Mesenchymal stem cell (in vitro differentiated cells and primary cell): ENCODE results near the gene NLRP1.
A peak's percentile ranks its signal among the peaks of the same experiment; 100 is the strongest.

ENCODE experiments used
- DNase-seq: peaks from one replicate; pipeline ENCODE4 v3.0.0-alpha.2; 2013
- H2AFZ ChIP-seq: one replicate; pipeline ENCODE4 v1.6.1; 2013; ENCODE audit warnings: low read depth, mild to moderate bottlenecking, control low read depth, inconsistent platforms, low read length, moderate library complexity
- H2AK5ac ChIP-seq: 2 replicates; pipeline ENCODE4 v1.6.1; 2013; ENCODE audit warnings: low read length, moderate library complexity, mild to moderate bottlenecking, inconsistent platforms; ENCODE audit not compliant: severe bottlenecking
- H2BK120ac ChIP-seq: one replicate; pipeline ENCODE4 v1.6.1; 2013; ENCODE audit warnings: low read depth, mild to moderate bottlenecking, inconsistent platforms, low read length, moderate library complexity
- H2BK12ac ChIP-seq, 2 experiments: one replicate each; pipeline ENCODE4 v1.6.1; 2013; ENCODE audit warnings: inconsistent platforms in 2 of 2, low read length in 2 of 2, mild to moderate bottlenecking in 2 of 2, moderate library complexity in 2 of 2, control low read depth in 1 of 2
- H2BK15ac ChIP-seq: one replicate; pipeline ENCODE4 v1.6.1; 2013; ENCODE audit warnings: mild to moderate bottlenecking, low read depth, inconsistent platforms; ENCODE audit not compliant: poor library complexity, severe bottlenecking
- H2BK5ac ChIP-seq: 2 replicates; pipeline ENCODE4 v1.6.1; 2013; ENCODE audit warnings: low read depth, mild to moderate bottlenecking, low read length, control low read depth, inconsistent platforms; ENCODE audit not compliant: poor library complexity, severe bottlenecking
- H3K14ac ChIP-seq, 2 experiments: one replicate each; pipeline ENCODE4 v1.6.1; 2013; ENCODE audit warnings: inconsistent platforms in 2 of 2, low read length in 2 of 2, control low read depth in 1 of 2, mild to moderate bottlenecking in 1 of 2, moderate library complexity in 1 of 2
- H3K18ac ChIP-seq, 2 experiments: one replicate each; pipeline ENCODE4 v1.6.1; 2013; ENCODE audit warnings: inconsistent platforms in 2 of 2, low read length in 2 of 2, control low read depth in 1 of 2, low read depth in 1 of 2, mild to moderate bottlenecking in 1 of 2
- H3K23ac ChIP-seq, 2 experiments: one replicate each; pipeline ENCODE4 v1.6.1; 2013; ENCODE audit warnings: inconsistent platforms in 2 of 2, low read length in 2 of 2, mild to moderate bottlenecking in 2 of 2, moderate library complexity in 2 of 2, control low read depth in 1 of 2
- H3K27ac ChIP-seq: 2 replicates; pipeline ENCODE4 v1.5.1; 2013; ENCODE audit warnings: mild to moderate bottlenecking, moderate library complexity, low read length, control low read depth, inconsistent platforms; ENCODE audit not compliant: poor library complexity, severe bottlenecking
- H3K27me3 ChIP-seq, 2 experiments: 2 replicates each; pipeline versions ENCODE4 v1.6.1 to v1.7.0; 2013; ENCODE audit warnings: low read length in 2 of 2, mild to moderate bottlenecking in 2 of 2, moderate library complexity in 2 of 2, control low read depth in 1 of 2, inconsistent platforms in 1 of 2; ENCODE audit not compliant: control insufficient read depth in 1 of 2, insufficient read depth in 1 of 2
- H3K36me3 ChIP-seq, 2 experiments: 2 replicates each; pipeline versions ENCODE4 v1.6.1 to v1.7.0; 2013; ENCODE audit warnings: low read length in 2 of 2, control low read depth in 1 of 2, inconsistent platforms in 1 of 2, low read depth in 1 of 2, mild to moderate bottlenecking in 1 of 2; ENCODE audit not compliant: insufficient read depth in 2 of 2, control insufficient read depth in 1 of 2
- H3K4ac ChIP-seq, 2 experiments: one replicate each; pipeline ENCODE4 v1.6.1; 2013; ENCODE audit warnings: inconsistent platforms in 2 of 2, low read length in 2 of 2, mild to moderate bottlenecking in 2 of 2, moderate library complexity in 2 of 2, control low read depth in 1 of 2, low read depth in 1 of 2
- H3K4me1 ChIP-seq: 2 replicates; pipeline ENCODE4 v1.6.1; 2013; ENCODE audit warnings: low read depth, low read length, control low read depth; ENCODE audit not compliant: control insufficient read depth, insufficient read depth
- H3K4me2 ChIP-seq: 2 replicates; pipeline ENCODE4 v1.6.1; 2013; ENCODE audit warnings: low read length, mild to moderate bottlenecking, inconsistent platforms; ENCODE audit not compliant: poor library complexity, severe bottlenecking
- H3K4me3 ChIP-seq, 2 experiments: 2 replicates each; pipeline versions ENCODE4 v1.5.1 to v1.7.0; 2013; ENCODE audit warnings: low read length in 2 of 2, mild to moderate bottlenecking in 2 of 2, control low read depth in 1 of 2, low read depth in 1 of 2; ENCODE audit not compliant: insufficient read depth in 1 of 2
- H3K79me1 ChIP-seq: replicated peaks from 2 replicates; pipeline ENCODE4 v1.6.1; 2013; ENCODE audit warnings: mild to moderate bottlenecking, control low read depth, low read length, inconsistent platforms; ENCODE audit not compliant: poor library complexity, severe bottlenecking
- H3K9ac ChIP-seq: 2 replicates; pipeline ENCODE4 v1.7.0; 2013; ENCODE audit warnings: mild to moderate bottlenecking, low read length, moderate library complexity
- H3K9me3 ChIP-seq: 2 replicates; pipeline ENCODE4 v1.7.0; 2013; ENCODE audit warnings: mild to moderate bottlenecking, low read length; ENCODE audit not compliant: control insufficient read depth
- H4K8ac ChIP-seq: one replicate; pipeline ENCODE4 v1.6.1; 2013; ENCODE audit warnings: inconsistent platforms, mild to moderate bottlenecking, low read length, moderate library complexity
- H4K91ac ChIP-seq: one replicate; pipeline ENCODE4 v1.6.1; 2013; ENCODE audit warnings: mild to moderate bottlenecking, low read length, inconsistent platforms
- WGBS: methylation state at CpG from one replicate; pipeline ENCODE4 v1.1.7; 2013; ENCODE audit warnings: mixed read lengths; 5-methylcytosine and 5-hydroxymethylcytosine counted together

NLRP1 gene

DNA sequence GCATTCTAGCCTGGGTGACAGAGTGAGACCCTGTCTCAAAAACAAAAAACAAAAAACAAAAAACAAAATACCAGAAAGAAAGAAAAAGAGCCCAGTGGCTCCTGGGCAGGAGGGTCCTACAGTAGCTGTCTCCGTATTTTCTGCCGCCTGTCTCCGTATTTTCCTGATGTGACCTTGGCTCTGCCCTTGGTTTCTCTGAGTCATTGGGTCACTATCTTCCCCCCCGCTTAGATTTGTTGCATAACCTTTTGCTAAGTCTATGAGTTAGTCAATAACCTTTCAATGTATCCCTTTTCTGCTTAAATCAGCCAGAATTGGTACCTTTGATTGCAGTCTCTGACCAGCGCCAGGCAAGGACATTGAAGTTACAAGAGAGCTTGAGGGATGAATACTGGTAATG lies 61.1 kb downstream of the NLRP1 start:
- Histone ChIP-seq H3K4me3 (no peak overlapping the region), H3K14ac (no peak overlapping the region), H2BK15ac (no peak overlapping the region), H2BK12ac (no peak overlapping the region), H2BK120ac (no peak overlapping the region), H3K9ac (no peak overlapping the region), H2AK5ac (peak overlapping the region; percentile 35), H4K8ac (no peak overlapping the region), H2BK5ac (no peak overlapping the region), H4K91ac (no peak overlapping the region), H3K23ac (no peak overlapping the region), H3K18ac (no peak overlapping the region), H3K27me3 (no peaks in the 10 kb centered on the region), H3K9me3 (no peaks in the 10 kb centered on the region), H3K36me3 (peaks cover 0 to 65% of the 10 kb centered on the region in 2 experiments), H3K4ac (no peak overlapping the region), H3K4me2 (no peak overlapping the region), H3K79me1 (no peaks in the 10 kb centered on the region), H2AFZ (no peak overlapping the region), H3K27ac (no peak overlapping the region), H3K4me1 (peaks cover 15% of the 10 kb centered on the region)
- WGBS, result 86% methylated on average over 5 of the region's 5 CpGs
- no peak for DNase-seq

- Histone ChIP-seq H4K91ac (no peak overlapping the region), H3K4me2 (no peak overlapping the region), H3K79me1 (no peaks in the 10 kb centered on the region), H3K27me3 (no peaks in the 10 kb centered on the region), H2BK15ac (no peak overlapping the region), H3K9me3 (no peaks in the 10 kb centered on the region), H3K14ac (no peak overlapping the region), H3K23ac (no peak overlapping the region), H3K27ac (no peak overlapping the region), H3K4ac (no peak overlapping the region), H2BK120ac (no peak overlapping the region), H3K9ac (no peak overlapping the region), H3K18ac (no peak overlapping the region), H4K8ac (no peak overlapping the region), H2BK5ac (peak overlapping the region; percentile 39), H3K4me3 (no peak overlapping the region), H2BK12ac (no peak overlapping the region), H2AFZ (no peak overlapping the region), H3K36me3 (peaks cover 0 to 64% of the 10 kb centered on the region in 2 experiments), H2AK5ac (peak overlapping the region; percentile 37), H3K4me1 (peaks cover 11% of the 10 kb centered on the region)
- WGBS, result 100% methylated on average over 1 of the region's 1 CpG
- no peak for DNase-seq
These were observed 61.8 kb downstream of the NLRP1 start for GRCh38 chr17:5522476-5522875.

GRCh38 chr17:5516060-5516792 lies 68.1 kb downstream of the NLRP1 start:
- 2% methylated on average over 4 of the region's 5 CpGs for WGBS
- Histone ChIP-seq H3K9ac (peak overlapping the region; percentile 62), H2BK12ac (peak overlapping the region in 1 of 2 experiments; percentile 21)

DNA sequence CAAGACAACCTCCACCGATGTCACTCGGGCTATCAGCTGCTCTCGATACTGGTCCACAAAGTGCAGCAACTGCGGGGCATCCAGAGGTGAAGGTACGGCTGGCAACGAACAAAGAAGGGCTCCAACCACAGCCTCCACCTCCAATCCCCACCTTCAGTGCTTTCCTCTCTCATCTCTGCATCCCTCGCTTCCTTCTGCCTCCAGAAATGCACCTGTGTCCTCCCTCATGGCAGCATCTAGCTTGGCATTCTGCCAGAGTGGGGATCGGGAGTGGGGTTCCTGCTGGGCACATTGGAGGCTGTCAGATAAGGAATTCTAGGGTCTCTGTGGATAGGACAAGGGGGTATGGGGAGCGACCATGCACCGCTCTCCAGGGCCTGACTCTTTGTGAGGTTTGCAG lies 69.3 kb downstream of the NLRP1 start:
- H2BK5ac ChIP-seq, result no peak overlapping the region

More at GRCh38 chr17:5516060-5516792, 68.1 kb downstream of the NLRP1 start:
- Histone ChIP-seq H3K9me3 (no peaks in the 10 kb centered on the region), H2BK120ac (no peak overlapping the region), H2BK5ac (peak overlapping the region; percentile 5), H3K18ac (peak overlapping the region in 1 of 2 experiments; percentile 74), H3K27me3 (no peaks in the 10 kb centered on the region), H3K4me2 (no peak overlapping the region), H3K23ac (no peak overlapping the region), H3K4me3 (no peak overlapping the region), H3K14ac (no peak overlapping the region), H2BK15ac (no peak overlapping the region), H4K8ac (peak overlapping the region; percentile 78), H3K36me3 (peaks cover 0 to 50% of the 10 kb centered on the region in 2 experiments), H3K4me1 (peaks cover 8% of the 10 kb centered on the region), H4K91ac (no peak overlapping the region), H2AFZ (no peak overlapping the region), H3K79me1 (no peaks in the 10 kb centered on the region), H3K4ac (no peak overlapping the region), H2AK5ac (peak overlapping the region; percentile 94), H3K27ac (peak overlapping the region; percentile 95)
- DNase-seq, result peak; percentile 98

More for the DNA sequence above, 69.3 kb downstream of the NLRP1 start:
- Histone ChIP-seq H3K9ac (no peak overlapping the region), H3K36me3 (peaks cover 0 to 39% of the 10 kb centered on the region in 2 experiments), H3K4me1 (peaks cover 8% of the 10 kb centered on the region), H3K23ac (no peak overlapping the region), H4K91ac (no peak overlapping the region), H2BK12ac (no peak overlapping the region), H2AK5ac (peak overlapping the region; percentile 73), H2BK120ac (peak overlapping the region; percentile 13), H3K27ac (peak overlapping the region; percentile 93), H3K18ac (no peak overlapping the region), H3K4me3 (no peak overlapping the region), H3K4me2 (no peak overlapping the region), H3K4ac (no peak overlapping the region), H4K8ac (no peak overlapping the region), H2BK15ac (no peak overlapping the region), H3K14ac (no peak overlapping the region), H3K9me3 (no peaks in the 10 kb centered on the region), H2AFZ (no peak overlapping the region), H3K27me3 (no peaks in the 10 kb centered on the region), H3K79me1 (no peaks in the 10 kb centered on the region)
- DNase-seq, result no peak
- WGBS, result 98% methylated on average over 8 of the region's 10 CpGs
